ENCODE results near the gene OR2B3.
"Not testable (repeated sequence)": the region's sequence is repeated elsewhere in the genome, so short reads cannot be mapped to it uniquely, and the experiment has no call there.

OR2B3 gene

GRCh38 chr6:29087213-29087612 lies at the start of gene OR2B3:
TSS of gene OR2B3 (minus strand) at chr6:29087313. CDS start at chr6:29087248, 65 bp downstream.
- DNase-seq, result no peak

DNA sequence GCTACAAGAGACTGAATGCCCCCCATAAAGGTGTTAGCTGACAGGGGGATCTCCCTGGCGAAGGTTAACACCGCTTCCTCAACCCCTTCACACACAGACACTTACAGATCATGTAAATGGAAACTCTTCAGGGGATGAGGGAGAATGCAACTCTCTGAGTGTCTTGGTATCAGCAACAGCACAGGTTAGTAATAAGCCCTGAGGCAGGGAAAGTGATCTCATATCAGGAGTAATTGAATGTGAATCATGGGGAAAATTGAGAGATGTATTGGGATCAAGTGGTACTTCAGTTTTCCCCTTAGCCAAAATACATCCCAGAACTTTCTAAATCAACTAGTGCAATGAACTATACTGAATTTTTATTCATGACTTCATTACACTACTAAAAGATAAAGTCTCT lies 44.6 kb upstream of the OR2B3 start:
- DNase-seq, result no peak

- no peak for DNase-seq
These were observed 43.5 kb upstream of the OR2B3 start for GRCh38 chr6:29130644-29131043.

- no peak for DNase-seq
These were observed 42.4 kb upstream of the OR2B3 start for GRCh38 chr6:29129326-29130012.

DNA sequence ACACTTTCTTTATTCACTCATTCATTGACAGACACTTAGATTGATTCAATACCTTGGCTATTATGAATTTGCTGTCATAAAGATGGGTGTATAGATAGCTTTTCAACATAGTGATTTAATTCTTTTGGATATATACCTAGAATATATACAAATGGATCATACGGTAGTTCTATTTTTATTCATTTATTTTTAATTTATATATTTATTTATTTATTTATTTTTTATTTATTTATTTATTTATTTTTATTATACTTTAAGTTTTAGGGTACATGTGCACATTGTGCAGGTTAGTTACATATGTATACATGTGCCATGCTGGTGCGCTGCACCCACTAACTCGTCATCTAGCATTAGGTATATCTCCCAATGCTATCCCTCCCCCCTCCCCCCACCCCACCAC lies 27.9 kb upstream of the OR2B3 start:
- DNase-seq, result not testable (repeated sequence)

- no peak for DNase-seq
These were observed 25.0 kb upstream of the OR2B3 start for GRCh38 chr6:29112135-29112534.

GRCh38 chr6:29107758-29108157 lies 20.6 kb upstream of the OR2B3 start, which contains the start of gene OR2J3:
TSS of gene OR2J3 (plus strand) at chr6:29108058. CDS start at chr6:29111891, 3,833 bp downstream.
- DNase-seq, result no peak

GRCh38 chr6:29099190-29099589 lies 12.1 kb upstream of the OR2B3 start, which contains the start of gene OR2J1:
TSS of gene OR2J1 (plus strand) at chr6:29099490. CDS start at chr6:29100943, 1,453 bp downstream.
- no peak for DNase-seq

GRCh38 chr6:29097803-29098202 lies 10.7 kb upstream of the OR2B3 start:
- no peak for DNase-seq

DNA sequence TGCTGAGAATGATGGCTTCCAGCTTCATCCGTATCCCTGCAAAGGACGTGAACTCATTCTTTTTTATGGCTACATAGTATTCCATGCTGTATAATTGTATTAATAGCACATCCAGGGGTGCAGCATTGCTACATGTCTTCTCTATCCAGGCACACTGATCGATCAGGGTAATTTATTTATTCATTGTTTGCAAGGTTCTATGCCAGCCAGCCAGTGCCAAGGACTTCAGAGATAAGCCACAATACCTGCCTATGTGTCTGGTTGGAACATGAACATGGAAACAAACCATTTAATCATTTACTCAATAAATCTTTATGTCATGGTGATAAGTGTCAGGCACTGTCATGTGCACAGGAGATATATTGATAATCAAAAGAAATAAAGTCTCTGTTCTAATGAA lies 5.8 kb upstream of the OR2B3 start:
- DNase-seq, result no peak

- no peak for DNase-seq
These were observed 4.7 kb downstream of the OR2B3 start for GRCh38 chr6:29082457-29082856.

DNA sequence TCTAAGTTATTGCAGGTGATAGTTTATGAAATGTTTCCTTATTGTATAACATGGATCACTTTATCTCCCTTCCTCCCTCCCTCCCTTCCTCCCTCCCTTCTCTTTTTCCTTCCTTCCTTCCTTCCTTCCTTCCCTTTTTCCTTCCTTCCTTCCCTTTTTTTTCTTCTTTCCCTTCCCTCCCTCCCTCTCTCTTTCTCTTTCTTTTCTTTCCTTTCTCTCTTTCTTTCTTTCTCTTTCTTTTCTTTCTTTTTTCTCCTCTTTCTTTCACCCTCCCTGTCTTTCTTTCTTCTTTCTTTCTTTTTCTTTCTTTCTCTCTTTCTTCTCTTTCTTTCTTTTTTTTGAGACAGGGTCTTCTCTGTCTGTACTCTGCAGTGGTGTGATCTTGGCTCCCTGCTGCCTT lies 5.8 kb downstream of the OR2B3 start:
- DNase-seq, result no peak

- no peak for DNase-seq
These were observed 7.9 kb downstream of the OR2B3 start for GRCh38 chr6:29079203-29079602.

GRCh38 chr6:29071831-29072723 lies 15.0 kb downstream of the OR2B3 start:
- peak; percentile 23 for DNase-seq

DNA sequence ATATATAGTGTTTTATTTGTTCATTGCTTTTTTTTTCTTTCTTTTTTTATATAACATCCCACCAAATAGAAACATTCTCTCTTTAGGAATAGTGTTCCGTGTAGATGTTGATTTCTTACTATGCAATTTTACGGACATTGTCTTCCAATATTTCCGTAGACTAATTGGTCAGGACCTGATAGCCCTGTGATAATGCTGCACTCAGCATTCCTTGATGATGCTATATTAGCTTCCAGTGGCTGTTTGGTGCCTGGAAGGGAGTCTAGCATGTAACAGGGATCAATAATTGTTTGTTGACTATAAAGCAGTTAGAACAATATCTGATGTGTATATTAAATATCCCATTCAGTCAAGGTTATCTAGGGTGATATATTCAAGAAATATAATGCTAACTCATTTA lies 35.4 kb downstream of the OR2B3 start:
- DNase-seq, result no peak

DNA sequence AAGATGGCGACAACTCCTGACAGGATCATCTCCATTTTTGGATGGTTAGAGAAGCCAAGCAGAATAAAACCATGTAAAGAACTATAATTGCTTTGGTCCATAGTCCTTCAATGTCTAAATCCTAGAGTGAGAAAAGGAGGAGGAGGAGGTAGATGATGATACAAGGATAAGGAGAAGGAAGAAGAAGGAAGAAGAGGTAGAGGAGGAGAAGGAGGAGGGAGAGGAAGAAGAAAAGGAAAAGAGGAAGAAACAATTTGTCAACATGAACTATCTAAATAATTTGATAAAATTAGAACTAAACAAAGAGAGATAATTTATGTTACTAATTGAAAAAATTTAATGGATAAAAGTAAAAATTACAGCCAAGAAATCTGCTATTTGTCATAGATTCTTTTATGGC lies 42.0 kb downstream of the OR2B3 start, which contains the start of gene OR2W1:
OR2W1 (minus strand) TSS at position 101 of the 400 bp plus-strand sequence; CDS start at position 101, 0 bp downstream.
- no peak for DNase-seq
